Mucosa of stomach (tissue), 1 donor: Measurements from ENCODE around the gene STK17A.
"Not testable (repeated sequence)": the region's sequence is repeated elsewhere in the genome, so short reads cannot be mapped to it uniquely, and the experiment has no call there.

Source experiments
- H3K27me3 ChIP-seq: one replicate; pipeline ENCODE4 v1.7.0; 2013; ENCODE audit warnings: mild to moderate bottlenecking, low read length; ENCODE audit not compliant: control insufficient read depth, insufficient read depth
- H3K36me3 ChIP-seq: one replicate; pipeline ENCODE4 v1.7.0; 2013; ENCODE audit warnings: low read length; ENCODE audit not compliant: control insufficient read depth, insufficient read depth
- H3K4me1 ChIP-seq: one replicate; pipeline ENCODE4 v1.7.0; 2013; ENCODE audit warnings: mild to moderate bottlenecking, low read length; ENCODE audit not compliant: control insufficient read depth, insufficient read depth
- H3K4me3 ChIP-seq: one replicate; pipeline ENCODE4 v1.7.0; 2013; ENCODE audit warnings: low read length
- H3K9ac ChIP-seq: one replicate; pipeline ENCODE4 v1.7.0; 2013; ENCODE audit warnings: mild to moderate bottlenecking, low read length, moderate library complexity
- H3K9me3 ChIP-seq: one replicate; pipeline ENCODE4 v1.7.0; 2013; ENCODE audit warnings: mild to moderate bottlenecking, low read length, moderate library complexity; ENCODE audit not compliant: control insufficient read depth
- donor health status: Pancreatic carcinoma.

STK17A gene

DNA sequence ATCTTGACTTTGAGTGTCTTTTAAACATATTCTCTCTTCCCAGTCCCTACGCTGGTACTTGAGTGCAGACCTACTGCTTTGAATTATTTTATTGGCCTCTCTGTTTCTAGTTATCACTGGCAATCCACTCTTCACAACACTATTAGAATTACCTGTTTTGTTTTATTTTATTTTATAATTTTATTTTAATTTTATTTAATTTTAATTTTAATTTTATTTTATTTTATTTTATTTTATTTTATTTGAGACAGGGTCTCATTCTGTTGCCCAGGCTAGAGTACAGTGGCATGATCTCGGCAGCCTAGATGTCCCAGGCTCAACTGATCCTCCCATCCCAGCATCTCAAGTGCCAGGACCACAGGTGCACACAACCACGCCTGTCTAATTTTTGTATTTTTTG lies 6.8 kb downstream of the STK17A start:
- Histone ChIP-seq H3K36me3 (no peaks in the 10 kb centered on the region), H3K4me1 (peaks cover 12% of the 10 kb centered on the region), H3K9ac (no peak overlapping the region), H3K27me3 (no peaks in the 10 kb centered on the region), H3K9me3 (no peaks in the 10 kb centered on the region), H3K4me3 (no peak overlapping the region)

DNA sequence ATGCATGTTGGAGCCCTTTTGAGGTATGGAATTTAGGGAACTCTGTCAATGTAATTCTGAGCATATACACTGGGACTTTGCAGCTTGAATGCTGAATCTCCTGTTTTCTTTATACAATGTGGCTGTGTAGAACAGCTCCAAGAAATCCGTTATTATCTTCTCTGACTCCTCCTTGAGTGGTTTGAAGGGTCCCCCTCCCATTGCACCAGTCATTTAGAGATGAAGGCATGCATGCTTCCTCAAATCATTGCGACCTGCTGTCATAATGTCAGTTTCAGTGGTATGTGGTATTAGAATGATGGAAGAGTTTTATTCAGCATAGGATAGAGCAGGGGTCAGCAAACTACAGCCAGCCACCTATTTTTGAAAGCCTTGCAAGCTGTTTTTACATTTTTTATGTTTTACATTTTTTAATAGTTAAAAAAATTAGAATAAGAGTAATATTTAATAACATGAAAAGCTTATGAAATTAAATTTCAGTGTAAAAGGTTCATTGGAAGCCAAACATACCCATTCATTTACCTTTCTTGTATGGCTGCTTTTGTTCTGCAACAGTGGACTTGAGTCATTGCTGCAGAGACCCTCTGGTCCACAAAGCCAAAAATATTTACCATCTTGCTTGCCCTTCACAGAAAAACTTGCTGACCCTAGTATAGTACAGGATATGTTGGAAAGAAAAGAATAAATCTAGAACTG lies 8.1 kb downstream of the STK17A start:
- Histone ChIP-seq H3K27me3 (no peaks in the 10 kb centered on the region), H3K4me1 (peaks cover 12% of the 10 kb centered on the region), H3K4me3 (no peak overlapping the region), H3K9me3 (no peaks in the 10 kb centered on the region), H3K36me3 (no peaks in the 10 kb centered on the region), H3K9ac (no peak overlapping the region)

DNA sequence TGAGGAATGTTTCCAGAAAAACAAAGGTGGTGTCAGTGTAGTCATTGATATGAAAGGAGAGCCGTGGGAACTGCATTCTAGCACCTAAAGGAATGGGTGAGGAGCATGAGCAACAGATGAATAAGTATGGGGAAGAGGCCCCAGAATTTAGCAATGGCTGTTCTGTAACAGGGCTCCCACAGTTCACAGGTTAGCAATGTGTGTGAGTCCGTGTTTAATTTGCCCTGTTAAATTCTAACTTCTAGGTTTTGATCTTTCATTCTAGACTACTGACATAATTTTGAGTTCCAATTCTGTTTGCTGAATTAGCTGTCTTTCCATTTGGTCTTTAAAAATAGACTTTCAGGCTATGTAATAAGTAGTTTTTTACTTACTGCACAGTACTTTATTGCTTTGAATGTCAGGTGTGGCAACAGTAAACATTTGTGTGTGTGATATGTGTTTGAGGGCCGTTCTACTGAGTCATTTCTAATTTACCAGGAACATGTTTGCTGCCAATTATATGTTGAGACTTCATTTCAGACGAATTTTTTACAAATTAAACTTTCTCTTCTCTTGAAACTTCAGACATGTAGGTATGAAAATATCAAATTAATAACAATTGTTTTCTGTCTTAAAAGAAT lies 8.8 kb downstream of the STK17A start:
- Histone ChIP-seq H3K9me3 (no peaks in the 10 kb centered on the region), H3K36me3 (no peaks in the 10 kb centered on the region), H3K4me1 (peaks cover 12% of the 10 kb centered on the region), H3K4me3 (no peak overlapping the region), H3K27me3 (no peaks in the 10 kb centered on the region), H3K9ac (no peak overlapping the region)

DNA sequence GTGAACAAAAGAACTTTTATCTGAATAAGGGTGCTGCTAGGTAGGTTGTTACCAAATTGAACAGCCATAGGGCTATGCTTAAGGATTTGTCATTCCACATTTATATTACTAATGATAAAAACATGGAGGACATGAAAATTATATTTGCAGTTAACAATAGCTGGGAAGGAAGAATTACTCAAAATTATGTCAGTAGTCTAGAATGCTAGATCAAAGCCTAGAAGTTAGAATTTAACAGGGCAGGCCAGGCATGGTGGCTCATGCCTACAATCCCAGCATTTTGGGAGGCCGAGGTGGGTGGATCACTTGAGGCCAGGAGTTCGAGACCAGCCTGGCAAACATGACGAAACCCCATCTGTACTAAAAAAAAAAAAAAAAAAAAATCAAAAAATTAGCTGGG lies 9.4 kb downstream of the STK17A start:
- no peaks in the 10 kb centered on the region for H3K27me3 ChIP-seq
- no peak overlapping the region for H3K9ac ChIP-seq
- H3K4me3 ChIP-seq = no peak overlapping the region
- H3K9me3 ChIP-seq = no peaks in the 10 kb centered on the region
- H3K36me3 ChIP-seq = no peaks in the 10 kb centered on the region
- H3K4me1 ChIP-seq = peaks cover 12% of the 10 kb centered on the region

DNA sequence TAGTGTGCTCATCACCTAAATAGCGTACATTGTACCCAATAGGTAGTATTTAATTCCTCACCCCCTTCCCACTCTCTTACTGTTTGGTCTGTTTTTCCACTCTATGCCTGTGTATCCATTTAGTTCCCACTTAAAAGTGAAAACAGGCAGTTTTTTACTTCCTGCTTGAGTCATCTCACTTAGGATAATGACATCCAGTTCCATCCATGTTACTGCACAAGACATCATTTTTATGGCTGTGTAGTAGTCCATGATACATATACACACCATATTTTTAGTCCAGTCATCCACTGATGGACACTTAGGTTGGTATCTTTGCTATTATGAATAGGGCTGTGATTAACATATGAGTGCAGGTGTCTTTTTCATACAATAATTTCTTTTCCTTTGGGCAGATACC lies 10.1 kb downstream of the STK17A start:
- H3K9ac ChIP-seq = no peak overlapping the region
- H3K27me3 ChIP-seq = no peaks in the 10 kb centered on the region
- no peaks in the 10 kb centered on the region for H3K36me3 ChIP-seq
- H3K4me1 ChIP-seq = peaks cover 12% of the 10 kb centered on the region
- no peak overlapping the region for H3K4me3 ChIP-seq
- H3K9me3 ChIP-seq = no peaks in the 10 kb centered on the region

DNA sequence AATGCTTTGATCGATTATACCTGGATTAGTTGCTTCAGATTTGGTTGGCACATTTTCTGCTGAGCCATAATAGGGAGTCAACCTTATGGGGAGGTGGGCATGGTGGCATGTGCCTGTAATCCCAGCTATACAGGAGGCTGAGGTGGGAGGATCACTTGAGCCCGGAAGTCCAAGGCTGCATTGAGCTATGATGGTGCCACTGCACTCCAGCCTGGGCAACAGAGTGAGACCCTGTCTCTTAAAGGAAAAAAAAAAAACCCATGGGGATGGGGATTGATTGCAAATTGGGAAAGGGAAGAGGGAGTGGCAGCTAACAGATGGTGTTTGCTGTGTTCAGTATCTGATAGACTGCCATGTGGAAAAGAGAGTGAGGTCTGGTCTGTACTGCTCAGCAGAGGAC lies 11.1 kb downstream of the STK17A start:
- H3K4me1 ChIP-seq = peaks cover 12% of the 10 kb centered on the region
- no peaks in the 10 kb centered on the region for H3K27me3 ChIP-seq
- no peaks in the 10 kb centered on the region for H3K9me3 ChIP-seq
- H3K4me3 ChIP-seq = no peak overlapping the region
- H3K36me3 ChIP-seq = no peaks in the 10 kb centered on the region
- no peak overlapping the region for H3K9ac ChIP-seq

DNA sequence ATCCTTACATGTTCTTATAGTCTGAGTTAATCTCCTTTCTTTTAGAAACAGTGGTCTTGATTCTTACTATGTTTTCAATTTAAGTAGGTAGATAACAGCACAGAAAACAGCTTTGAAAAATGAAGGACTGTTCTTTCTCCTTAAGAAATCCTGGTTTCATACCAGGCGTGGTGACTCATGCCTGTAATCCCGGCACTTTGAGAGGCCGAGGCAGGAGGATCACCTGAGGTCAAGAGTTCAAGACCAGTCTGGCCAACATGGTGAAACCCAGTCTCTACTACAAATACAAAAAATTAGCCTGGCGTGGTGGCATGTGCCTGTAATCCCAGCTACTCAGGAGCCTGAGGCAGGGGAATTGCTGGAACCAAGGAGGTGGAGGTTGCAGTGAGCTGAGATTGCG lies 13.5 kb downstream of the STK17A start:
- peaks cover 12% of the 10 kb centered on the region for H3K4me1 ChIP-seq
- not testable (repeated sequence) for H3K4me3 ChIP-seq, H3K36me3 ChIP-seq, H3K9ac ChIP-seq, H3K9me3 ChIP-seq, H3K27me3 ChIP-seq

DNA sequence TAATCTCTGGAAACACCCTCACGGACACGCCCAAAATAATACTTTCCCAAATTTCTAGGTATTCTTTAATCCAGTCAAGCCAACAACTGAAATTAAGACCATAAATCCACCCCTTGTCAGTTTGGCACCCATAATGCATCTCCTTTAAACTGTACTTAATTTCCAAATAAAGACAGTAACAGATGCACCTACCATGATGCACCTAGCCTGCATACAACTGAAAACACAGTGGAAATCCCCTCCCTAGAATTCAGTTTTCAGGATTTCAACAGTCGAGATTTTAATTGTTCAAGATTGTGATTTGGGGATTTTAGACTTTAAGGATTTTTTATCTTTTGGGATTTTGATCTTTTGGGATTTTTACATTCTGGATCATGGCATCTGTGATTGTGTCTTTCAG lies 17.1 kb downstream of the STK17A start:
- Histone ChIP-seq H3K36me3 (no peaks in the 10 kb centered on the region), H3K4me1 (no peaks in the 10 kb centered on the region)

DNA sequence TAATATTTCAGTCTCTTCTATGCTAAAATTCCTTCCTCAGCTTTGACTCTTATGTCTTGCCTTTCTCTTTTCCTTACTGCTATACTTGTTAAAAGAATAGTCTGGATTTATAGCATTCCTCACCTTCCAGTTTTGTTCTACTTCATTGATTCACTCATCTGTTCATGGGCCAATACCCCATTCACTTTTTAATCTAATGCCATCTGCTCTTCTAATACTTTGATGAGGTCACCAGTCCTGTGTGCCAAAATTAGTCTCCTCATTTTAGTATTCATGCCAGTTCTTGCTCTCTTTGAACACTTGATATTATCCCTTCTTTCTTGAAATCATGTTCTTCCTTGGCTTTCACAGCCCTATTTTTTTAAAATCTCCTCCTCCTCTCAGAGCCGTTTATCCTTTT lies 19.3 kb downstream of the STK17A start:
- H3K36me3 ChIP-seq = no peaks in the 10 kb centered on the region
- no peak overlapping the region for H3K9ac ChIP-seq
- no peaks in the 10 kb centered on the region for H3K9me3 ChIP-seq
- H3K4me1 ChIP-seq = no peaks in the 10 kb centered on the region
- no peaks in the 10 kb centered on the region for H3K27me3 ChIP-seq
- H3K4me3 ChIP-seq = no peak overlapping the region

More for the DNA sequence above, 17.1 kb downstream of the STK17A start:
- no peaks in the 10 kb centered on the region for H3K27me3 ChIP-seq
- H3K4me3 ChIP-seq = no peak overlapping the region
- H3K9me3 ChIP-seq = no peaks in the 10 kb centered on the region
- H3K9ac ChIP-seq = no peak overlapping the region

DNA sequence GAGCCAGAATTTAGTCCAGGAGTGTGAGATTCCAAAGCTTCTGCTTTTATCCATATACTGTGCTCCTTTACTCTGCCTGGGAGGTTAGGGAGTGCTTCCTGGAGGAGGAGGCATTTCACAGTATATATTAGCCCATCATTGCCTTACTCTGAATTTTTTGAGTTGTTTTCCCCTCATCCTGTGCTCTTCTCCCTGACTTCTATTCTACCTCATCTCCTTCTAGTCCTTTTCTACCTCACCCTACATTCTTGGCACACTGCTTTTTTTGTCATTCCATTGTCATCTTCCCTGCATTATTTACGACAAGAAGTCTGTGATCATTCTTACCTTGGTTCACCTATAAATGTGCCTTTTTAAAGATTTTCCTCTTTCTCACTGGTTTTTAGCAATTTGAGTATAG lies 21.3 kb downstream of the STK17A start:
- Histone ChIP-seq H3K27me3 (no peaks in the 10 kb centered on the region), H3K4me1 (no peaks in the 10 kb centered on the region), H3K36me3 (peaks cover under 1% of the 10 kb centered on the region), H3K4me3 (no peak overlapping the region), H3K9me3 (no peaks in the 10 kb centered on the region), H3K9ac (no peak overlapping the region)

DNA sequence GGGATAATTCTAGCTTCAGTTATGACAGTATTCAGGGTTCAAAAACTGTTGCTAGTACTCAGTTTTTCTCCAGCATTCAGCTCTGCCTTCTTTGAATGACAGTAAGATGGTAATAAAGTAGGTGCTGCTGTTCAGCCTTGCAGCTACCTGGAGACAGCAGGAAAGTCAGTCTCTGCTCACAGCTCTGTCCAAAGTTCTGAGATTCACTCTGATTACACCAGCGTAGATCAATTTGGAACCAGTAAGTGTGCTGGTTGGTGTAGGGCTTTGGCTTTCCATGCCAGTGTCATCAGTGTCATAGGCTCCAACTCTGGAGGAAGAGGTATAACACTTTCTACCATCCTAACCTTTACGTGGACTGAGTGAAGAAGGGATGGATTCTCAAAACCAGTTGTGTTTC lies 26.2 kb downstream of the STK17A start:
- H3K4me3 ChIP-seq = no peak overlapping the region
- H3K27me3 ChIP-seq = no peaks in the 10 kb centered on the region
- no peak overlapping the region for H3K9ac ChIP-seq
- H3K36me3 ChIP-seq = peaks cover 7% of the 10 kb centered on the region
- H3K9me3 ChIP-seq = no peaks in the 10 kb centered on the region
- no peaks in the 10 kb centered on the region for H3K4me1 ChIP-seq

DNA sequence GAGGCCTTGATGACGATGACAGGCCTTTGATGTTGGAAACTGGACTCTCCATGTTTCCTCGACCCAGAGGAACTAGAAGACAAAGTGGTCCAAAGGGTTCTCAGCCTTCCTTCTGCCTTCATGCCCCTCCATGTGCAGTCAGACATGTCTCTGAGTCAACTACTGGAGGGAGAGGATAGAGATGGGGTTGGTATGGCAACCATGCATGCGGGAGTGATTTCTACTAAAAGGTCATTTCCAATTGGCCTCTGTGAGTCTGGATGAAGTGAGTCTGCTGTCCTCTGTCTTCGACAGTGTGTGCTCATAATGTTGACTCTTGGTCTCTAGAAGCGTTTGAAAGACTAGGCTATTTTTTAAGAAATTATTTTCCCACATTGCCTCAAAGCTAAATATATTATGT lies 29.2 kb downstream of the STK17A start:
- Histone ChIP-seq H3K9ac (no peak overlapping the region), H3K4me1 (no peaks in the 10 kb centered on the region), H3K36me3 (peaks cover 7% of the 10 kb centered on the region), H3K9me3 (no peaks in the 10 kb centered on the region), H3K4me3 (no peak overlapping the region), H3K27me3 (no peaks in the 10 kb centered on the region)
